Trophoblast cell (in vitro differentiated cells and primary cell): ENCODE measurements around the gene CFAP97.
A peak's percentile ranks its signal among the peaks of the same experiment; 100 is the strongest.
"Not testable (repeated sequence)": the region's sequence is repeated elsewhere in the genome, so short reads cannot be mapped to it uniquely, and the experiment has no call there.

Source experiments
- DNase-seq, 2 donors: peaks; one replicate each; pipeline ENCODE4 v3.0.0-alpha.2; 2016
- H2AFZ ChIP-seq: 2 replicates; pipeline ENCODE4 v1.6.1; 2013; ENCODE audit warnings: low read length, moderate library complexity, mild to moderate bottlenecking; ENCODE audit not compliant: insufficient read depth, poor library complexity
- H2AK5ac ChIP-seq: 2 replicates; pipeline ENCODE4 v1.6.1; 2013; ENCODE audit warnings: mild to moderate bottlenecking, low read length
- H2BK120ac ChIP-seq: 2 replicates; pipeline ENCODE4 v1.6.1; 2013; ENCODE audit warnings: low read length, mild to moderate bottlenecking, moderate library complexity; ENCODE audit not compliant: insufficient read depth, poor library complexity
- H2BK12ac ChIP-seq: 2 replicates; pipeline ENCODE4 v1.6.1; 2013; ENCODE audit warnings: mild to moderate bottlenecking, low read length, moderate library complexity
- H2BK5ac ChIP-seq: 2 replicates; pipeline ENCODE4 v1.6.1; 2013; ENCODE audit warnings: low read length, low read depth, moderate library complexity, mild to moderate bottlenecking; ENCODE audit not compliant: poor library complexity
- H3K14ac ChIP-seq: 2 replicates; pipeline ENCODE4 v1.6.1; 2013; ENCODE audit warnings: mild to moderate bottlenecking, low read length
- H3K18ac ChIP-seq: 2 replicates; pipeline ENCODE4 v1.6.1; 2013; ENCODE audit warnings: mild to moderate bottlenecking, low read length
- H3K23ac ChIP-seq: 2 replicates; pipeline ENCODE4 v1.6.1; 2013; ENCODE audit warnings: low read length
- H3K27ac ChIP-seq: 2 replicates; pipeline ENCODE4 v1.5.1; 2013; ENCODE audit warnings: low read depth, mild to moderate bottlenecking, inconsistent platforms, low read length, moderate library complexity
- H3K27me3 ChIP-seq: 2 replicates; pipeline ENCODE4 v1.6.1; 2013; ENCODE audit warnings: inconsistent platforms, mild to moderate bottlenecking, low read length, moderate library complexity; ENCODE audit not compliant: insufficient read depth
- H3K36me3 ChIP-seq, 2 experiments: 1 replicate in 1 of 2; 2 replicates in 1 of 2; pipeline ENCODE4 v1.6.1; 2013; ENCODE audit warnings: low read length in 2 of 2, mild to moderate bottlenecking in 2 of 2, moderate library complexity in 1 of 2; ENCODE audit not compliant: insufficient read depth in 2 of 2, control insufficient read depth in 1 of 2
- H3K4ac ChIP-seq: 2 replicates; pipeline ENCODE4 v1.6.1; 2013; ENCODE audit warnings: low read depth, mild to moderate bottlenecking, low read length, moderate library complexity
- H3K4me1 ChIP-seq, 2 experiments: 1 replicate in 1 of 2; 2 replicates in 1 of 2; pipeline ENCODE4 v1.6.1; 2013; ENCODE audit warnings: low read length in 2 of 2, mild to moderate bottlenecking in 2 of 2, moderate library complexity in 1 of 2; ENCODE audit not compliant: insufficient read depth in 2 of 2, control insufficient read depth in 1 of 2
- H3K4me2 ChIP-seq: 2 replicates; pipeline ENCODE4 v1.6.1; 2013; ENCODE audit warnings: inconsistent platforms, mild to moderate bottlenecking, low read length, moderate library complexity
- H3K4me3 ChIP-seq: 2 replicates; pipeline ENCODE4 v1.5.1; 2013; ENCODE audit warnings: mild to moderate bottlenecking, low read depth, low read length, inconsistent platforms
- H3K79me1 ChIP-seq: one replicate; pipeline ENCODE4 v1.6.1; 2013; ENCODE audit warnings: low read length
- H3K79me2 ChIP-seq: 2 replicates; pipeline ENCODE4 v1.6.1; 2013; ENCODE audit warnings: low read length, mild to moderate bottlenecking; ENCODE audit not compliant: control insufficient read depth, insufficient read depth, poor library complexity
- H3K9ac ChIP-seq: 2 replicates; pipeline ENCODE4 v1.6.1; 2013; ENCODE audit warnings: mild to moderate bottlenecking, low read length
- H3K9me3 ChIP-seq: 2 replicates; pipeline ENCODE4 v1.6.1; 2013; ENCODE audit warnings: low read depth, mild to moderate bottlenecking, control low read depth, inconsistent platforms, low read length; ENCODE audit not compliant: insufficient read depth
- H4K12ac ChIP-seq: 2 replicates; pipeline ENCODE4 v1.6.1; 2013; ENCODE audit warnings: low read depth, mild to moderate bottlenecking, low read length, moderate library complexity
- H4K8ac ChIP-seq: 2 replicates; pipeline ENCODE4 v1.6.1; 2013; ENCODE audit warnings: low read depth, mild to moderate bottlenecking, low read length, moderate library complexity
- H4K91ac ChIP-seq: one replicate; pipeline ENCODE4 v1.6.1; 2013; ENCODE audit warnings: low read depth, mild to moderate bottlenecking, low read length, moderate library complexity
- WGBS: extraction: QIAGEN DNeasy Blood & Tissue Kit; methylation state at CpG from one replicate; pipeline ENCODE4 v1.1.7; 2013; ENCODE audit warnings: missing lambda C conversion rate; ENCODE audit not compliant: insufficient read length, insufficient coverage; ENCODE audit errors: extremely low coverage; 5-methylcytosine and 5-hydroxymethylcytosine counted together

Gene CFAP97

DNA sequence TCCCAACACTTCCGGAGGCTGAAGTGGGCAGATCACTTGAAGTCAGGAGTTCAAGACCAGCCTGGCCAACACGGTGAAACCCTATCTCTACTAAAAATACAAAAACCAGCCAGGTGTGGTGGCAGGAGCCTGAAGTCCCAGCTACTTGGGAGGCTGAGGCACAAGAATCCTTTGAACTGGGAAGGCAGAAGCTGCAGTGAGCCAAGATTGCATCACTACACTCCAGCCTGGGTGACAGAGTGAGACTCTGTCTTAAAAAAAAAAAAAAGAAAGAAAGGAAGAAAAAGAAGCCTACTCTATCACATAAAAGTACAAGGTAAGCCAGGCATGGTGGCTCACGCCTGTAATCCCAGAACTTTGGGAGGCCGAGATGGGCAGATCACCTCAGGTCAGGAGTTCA lies 5.6 kb downstream of the CFAP97 start:
- not testable (repeated sequence) for H2AK5ac ChIP-seq, H4K8ac ChIP-seq, H3K27me3 ChIP-seq, DNase-seq, H3K14ac ChIP-seq, H3K9ac ChIP-seq, H3K36me3 ChIP-seq, H3K79me2 ChIP-seq, H3K18ac ChIP-seq, H3K4me1 ChIP-seq, H2BK120ac ChIP-seq, H3K4me3 ChIP-seq, H3K4me2 ChIP-seq, H3K23ac ChIP-seq, H2BK12ac ChIP-seq, H3K4ac ChIP-seq, H4K91ac ChIP-seq, H2AFZ ChIP-seq, H3K9me3 ChIP-seq, H3K79me1 ChIP-seq, H4K12ac ChIP-seq, H2BK5ac ChIP-seq, H3K27ac ChIP-seq
- no CpG with 5 or more reads among the region's 4 CpGs for WGBS

GRCh38 chr4:185196437-185196836 lies 7.4 kb downstream of the CFAP97 start:
- Histone ChIP-seq H3K27ac (no peak overlapping the region), H3K4me1 (no peaks in the 10 kb centered on the region), H3K79me2 (no peaks in the 10 kb centered on the region), H3K18ac (no peak overlapping the region), H3K4me2 (no peak overlapping the region), H2BK120ac (no peak overlapping the region), H4K12ac (no peak overlapping the region), H3K23ac (no peak overlapping the region), H3K9me3 (no peaks in the 10 kb centered on the region), H3K9ac (no peak overlapping the region), H2BK12ac (no peak overlapping the region), H2AK5ac (no peak overlapping the region), H3K27me3 (no peaks in the 10 kb centered on the region), H2AFZ (no peak overlapping the region), H2BK5ac (no peak overlapping the region), H3K14ac (no peak overlapping the region), H4K91ac (no peak overlapping the region), H3K79me1 (no peaks in the 10 kb centered on the region), H3K36me3 (peaks cover 0 to 3% of the 10 kb centered on the region in 2 experiments), H3K4me3 (no peak overlapping the region), H4K8ac (no peak overlapping the region), H3K4ac (no peak overlapping the region)
- WGBS = no CpG with 5 or more reads among the region's 2 CpGs
- peak; percentile 71 to 90 for DNase-seq

- Histone ChIP-seq H3K4ac (no peak overlapping the region), H3K79me2 (no peaks in the 10 kb centered on the region), H4K91ac (no peak overlapping the region), H3K27me3 (no peaks in the 10 kb centered on the region), H3K4me2 (no peak overlapping the region), H3K23ac (no peak overlapping the region), H2AK5ac (no peak overlapping the region), H4K12ac (no peak overlapping the region), H3K18ac (no peak overlapping the region), H3K9me3 (no peaks in the 10 kb centered on the region), H3K9ac (no peak overlapping the region), H2BK120ac (no peak overlapping the region), H2AFZ (no peak overlapping the region), H3K79me1 (no peaks in the 10 kb centered on the region), H2BK5ac (no peak overlapping the region), H3K4me3 (no peak overlapping the region), H3K27ac (no peak overlapping the region), H2BK12ac (no peak overlapping the region), H4K8ac (no peak overlapping the region), H3K4me1 (no peaks in the 10 kb centered on the region), H3K36me3 (no peaks in the 10 kb centered on the region), H3K14ac (no peak overlapping the region)
- no peak for DNase-seq
- no CpG with 5 or more reads among the region's 9 CpGs for WGBS
Observed at GRCh38 chr4:185194924-185195888, 8.6 kb downstream of the CFAP97 start.

DNA sequence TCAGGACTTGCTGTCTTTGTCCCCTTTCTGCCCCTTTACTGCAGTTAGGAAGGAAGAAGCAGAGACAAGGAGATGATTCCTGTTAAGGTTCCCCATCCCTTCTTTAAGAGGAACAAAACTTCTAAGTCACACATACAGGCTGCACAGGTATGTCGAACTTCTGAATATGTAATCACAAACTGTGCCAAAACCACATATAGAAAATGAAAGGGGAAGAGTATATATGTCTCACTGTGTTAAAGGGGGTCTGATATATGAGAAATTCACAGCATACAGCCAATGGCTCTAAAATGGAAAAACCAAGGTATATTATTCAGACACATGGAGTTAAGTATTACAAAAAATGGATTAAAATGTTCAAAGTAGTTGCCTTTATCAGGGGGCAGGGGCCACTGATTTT lies 11.7 kb downstream of the CFAP97 start:
- Histone ChIP-seq H3K79me1 (no peaks in the 10 kb centered on the region), H4K91ac (no peak overlapping the region), H2BK120ac (no peak overlapping the region), H3K4me2 (no peak overlapping the region), H2BK5ac (no peak overlapping the region), H3K4ac (no peak overlapping the region), H3K4me1 (no peaks in the 10 kb centered on the region), H2AK5ac (no peak overlapping the region), H3K27me3 (no peaks in the 10 kb centered on the region), H3K27ac (no peak overlapping the region), H3K14ac (no peak overlapping the region), H3K9me3 (no peaks in the 10 kb centered on the region), H2BK12ac (no peak overlapping the region), H3K4me3 (no peak overlapping the region), H3K18ac (no peak overlapping the region), H3K9ac (no peak overlapping the region), H2AFZ (no peak overlapping the region), H3K23ac (no peak overlapping the region), H3K79me2 (no peaks in the 10 kb centered on the region), H4K8ac (no peak overlapping the region), H3K36me3 (peaks cover 3 to 4% of the 10 kb centered on the region in 2 experiments), H4K12ac (no peak overlapping the region)
- no peak for DNase-seq
- no CpG with 5 or more reads among the region's 1 CpG for WGBS
